HepG2 (cell line): Measurements from ENCODE around the gene MEG3. TPM values are rescaled to one million over a fixed set of nuclear protein-coding genes. Genes with fewer than 3 reads are reported as not detected.

Experiments used
- ADNP ChIP-seq: sonication (generic); formaldehyde crosslinking; IDR thresholded peaks from 2 replicates; pipeline ENCODE4 v1.4.0; 2020; ENCODE audit warnings: missing genetic modification reagents
- ARID2 ChIP-seq: sonication (generic); formaldehyde crosslinking; IDR thresholded peaks from 2 replicates; pipeline ENCODE4 v1.8.1; 2022; ENCODE audit warnings: mild to moderate bottlenecking, missing genetic modification reagents, borderline replicate concordance
- BORCS8-MEF2B ChIP-seq: sonication (generic); formaldehyde crosslinking; IDR thresholded peaks from 2 replicates; pipeline ENCODE4 v1.8.0; 2022; ENCODE audit warnings: mild to moderate bottlenecking, missing genetic modification reagents
- BRF2 ChIP-seq: sonication (generic); formaldehyde crosslinking; IDR thresholded peaks from 2 replicates; pipeline ENCODE4 v1.8.1; 2022; ENCODE audit warnings: mild to moderate bottlenecking, missing genetic modification reagents
- EHMT2 ChIP-seq: fragments of 200-600 bp; sonication (generic); IDR thresholded peaks from 2 replicates; pipeline ENCODE4 v1.7.0; 2017; ENCODE audit warnings: antibody characterized with exemption, low read depth, low read length, borderline replicate concordance
- ETV5 ChIP-seq: IDR thresholded peaks from 2 replicates; pipeline ENCODE4 v1.6.1; 2018; ENCODE audit warnings: missing biosample characterization, missing genetic modification reagents, inconsistent platforms, borderline replicate concordance
- FOXA3 ChIP-seq: IDR thresholded peaks from 2 replicates; pipeline ENCODE4 v1.6.1; 2016; ENCODE audit warnings: missing genetic modification reagents, missing compliant biosample characterization
- FOXK2 ChIP-seq: fragments of 450-650 bp; IDR thresholded peaks from 2 replicates; pipeline ENCODE4 v1.6.1; 2016
- HOXA3 ChIP-seq: sonication (generic); formaldehyde crosslinking; IDR thresholded peaks from 2 replicates; pipeline ENCODE4 v1.5.0; 2020; ENCODE audit warnings: missing genetic modification reagents
- KMT2A ChIP-seq: sonication (generic); formaldehyde crosslinking; IDR thresholded peaks from 2 replicates; pipeline ENCODE4 v1.4.0; 2020; ENCODE audit warnings: missing genetic modification reagents
- NFKBIZ ChIP-seq: IDR thresholded peaks from 2 replicates; pipeline ENCODE4 v1.6.1; 2018; ENCODE audit warnings: missing genetic modification reagents, missing compliant biosample characterization
- PAF1 ChIP-seq: IDR thresholded peaks from 2 replicates; pipeline ENCODE4 v1.6.1; 2016; ENCODE audit warnings: missing genetic modification reagents, missing compliant biosample characterization
- POGZ ChIP-seq: sonication (generic); formaldehyde crosslinking; IDR thresholded peaks from 2 replicates; pipeline ENCODE4 v1.4.0; 2020; ENCODE audit warnings: mild to moderate bottlenecking, missing genetic modification reagents
- RNF2 ChIP-seq: fragments of 450-650 bp; conservative IDR thresholded peaks from 2 replicates; pipeline ENCODE4 v1.6.1; 2016; ENCODE audit warnings: low read depth
- SRSF1 ChIP-seq: fragments of 200-400 bp; formaldehyde crosslinking; optimal IDR thresholded peaks from 2 replicates; pipeline ENCODE3; 2017; ENCODE audit warnings: mild to moderate bottlenecking, low read depth, low read length, moderate library complexity
- TBX2 ChIP-seq: sonication (generic); formaldehyde crosslinking; IDR thresholded peaks from 2 replicates; pipeline ENCODE4 v1.5.0; 2020; ENCODE audit warnings: missing genetic modification reagents, mild to moderate bottlenecking, borderline replicate concordance
- TCF7 ChIP-seq: sonication (generic); IDR thresholded peaks from 2 replicates; pipeline ENCODE4 v1.6.1; 2016; ENCODE audit warnings: antibody characterized with exemption, low read depth
- TGIF2 ChIP-seq: IDR thresholded peaks from 2 replicates; pipeline ENCODE4 v1.6.1; 2016; ENCODE audit warnings: control low read depth, missing compliant biosample characterization
- TOPORS ChIP-seq: sonication (generic); formaldehyde crosslinking; IDR thresholded peaks from 2 replicates; pipeline ENCODE4 v1.8.0; 2023; ENCODE audit warnings: mild to moderate bottlenecking, missing genetic modification reagents
- ZFP1 ChIP-seq: IDR thresholded peaks from 2 replicates; pipeline ENCODE4 v1.6.1; 2016
- ZFP62 ChIP-seq: sonication (generic); formaldehyde crosslinking; IDR thresholded peaks from 2 replicates; pipeline ENCODE4 v1.4.0; 2020; ENCODE audit warnings: missing genetic modification reagents
- ZFP90 ChIP-seq: sonication (generic); formaldehyde crosslinking; IDR thresholded peaks from 2 replicates; pipeline ENCODE4 v1.8.0; 2022; ENCODE audit warnings: missing genetic modification reagents, mild to moderate bottlenecking, inconsistent platforms, borderline replicate concordance
- ZMYM2 ChIP-seq: sonication (generic); formaldehyde crosslinking; IDR thresholded peaks from 2 replicates; pipeline ENCODE4 v1.8.0; 2022; ENCODE audit warnings: mild to moderate bottlenecking, missing genetic modification reagents
- ZMYM4 ChIP-seq: sonication (generic); formaldehyde crosslinking; IDR thresholded peaks from 2 replicates; pipeline ENCODE4 v1.8.1; 2023; ENCODE audit warnings: mild to moderate bottlenecking, missing genetic modification reagents
- ZNF24 ChIP-seq: fragments of 450-650 bp; IDR thresholded peaks from 2 replicates; pipeline ENCODE4 v1.6.1; 2017; ENCODE audit warnings: antibody characterized with exemption, mild to moderate bottlenecking
- ZNF263 ChIP-seq: sonication (generic); formaldehyde crosslinking; IDR thresholded peaks from 2 replicates; pipeline ENCODE4 v1.4.0; 2020; ENCODE audit warnings: missing genetic modification reagents
- ZNF547 ChIP-seq: sonication (generic); formaldehyde crosslinking; IDR thresholded peaks from 2 replicates; pipeline ENCODE4 v1.5.1; 2020; ENCODE audit warnings: mild to moderate bottlenecking, missing genetic modification reagents
- ZSCAN22 ChIP-seq: sonication (generic); formaldehyde crosslinking; IDR thresholded peaks from 2 replicates; pipeline ENCODE4 v1.4.0; 2020; ENCODE audit warnings: mild to moderate bottlenecking, missing genetic modification reagents
- ZSCAN25 ChIP-seq: sonication (generic); formaldehyde crosslinking; IDR thresholded peaks from 2 replicates; pipeline ENCODE4 v1.8.0; 2022; ENCODE audit warnings: mild to moderate bottlenecking, missing genetic modification reagents
- polyA plus RNA-seq, 8 experiments: library from polyadenylated mRNA; depleted of rRNA in 3 of 8; stranded (reverse) in 7 of 8; unstranded in 1 of 8; fragments of >200 nt; fragmentation: Illumina TruSeq in 4 of 8; extraction: Trizol in 4 of 8; gene quantifications; 2 replicates each; pipeline versions ENCODE4 v1.2.1 to v1.2.3, GENCODE V29; 2011 to 2016; ENCODE audit warnings: low read depth in 4 of 8, missing spikeins in 1 of 8, mixed read lengths in 1 of 8; ENCODE audit not compliant: insufficient read depth in 1 of 8
- total RNA-seq, 5 experiments: library from RNA; depleted of rRNA; stranded (reverse); fragments of >200 nt; fragmentation: Illumina TruSeq; extraction: Trizol; gene quantifications; 2 replicates each; pipeline ENCODE4 v1.2.3, GENCODE V29; 2016; ENCODE audit warnings: low read depth in 1 of 5
- TF ChIP-seq, protein P1 (sequence below): sonication (generic); formaldehyde crosslinking; IDR thresholded peaks from 2 replicates; pipeline ENCODE4 v1.9.0; 2022; ENCODE audit warnings: missing genetic modification reagents, mild to moderate bottlenecking, borderline replicate concordance
- TF ChIP-seq, protein P2 (sequence below): IDR thresholded peaks from 2 replicates; pipeline ENCODE4 v1.6.1; 2016; ENCODE audit warnings: missing genetic modification reagents, missing compliant biosample characterization
- TF ChIP-seq, protein P3 (sequence below): sonication (generic); formaldehyde crosslinking; IDR thresholded peaks from 2 replicates; pipeline ENCODE4 v1.4.0; 2020; ENCODE audit warnings: missing genetic modification reagents

MEG3 gene
- total and polyA plus RNA-seq, 2 of the 13 experiments (the other 11 are each of a cell fraction or from before 2014, with no cell fraction given) = 0.17 TPM; not detected in 1

- TF ChIP-seq TBX2 = peak; percentile 39; the same call in 1 of the 2 replicates
- TF ChIP-seq TCF7 = no peak
- TF ChIP-seq BRF2 (CRISPR knock-in tag) = no peak
- no peak for TF ChIP-seq BORCS8-MEF2B (CRISPR knock-in tag)
- no peak for TF ChIP-seq ZFP90 (CRISPR knock-in tag)
- peak; percentile 59 for TF ChIP-seq HOXA3 (CRISPR knock-in tag)
- TF ChIP-seq ZSCAN25 (CRISPR knock-in tag) = peak; percentile 73
- TF ChIP-seq, protein P1, sequence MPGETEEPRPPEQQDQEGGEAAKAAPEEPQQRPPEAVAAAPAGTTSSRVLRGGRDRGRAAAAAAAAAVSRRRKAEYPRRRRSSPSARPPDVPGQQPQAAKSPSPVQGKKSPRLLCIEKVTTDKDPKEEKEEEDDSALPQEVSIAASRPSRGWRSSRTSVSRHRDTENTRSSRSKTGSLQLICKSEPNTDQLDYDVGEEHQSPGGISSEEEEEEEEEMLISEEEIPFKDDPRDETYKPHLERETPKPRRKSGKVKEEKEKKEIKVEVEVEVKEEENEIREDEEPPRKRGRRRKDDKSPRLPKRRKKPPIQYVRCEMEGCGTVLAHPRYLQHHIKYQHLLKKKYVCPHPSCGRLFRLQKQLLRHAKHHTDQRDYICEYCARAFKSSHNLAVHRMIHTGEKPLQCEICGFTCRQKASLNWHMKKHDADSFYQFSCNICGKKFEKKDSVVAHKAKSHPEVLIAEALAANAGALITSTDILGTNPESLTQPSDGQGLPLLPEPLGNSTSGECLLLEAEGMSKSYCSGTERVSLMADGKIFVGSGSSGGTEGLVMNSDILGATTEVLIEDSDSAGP (CRISPR knock-in tag) = 0 out of 2 replicates have a peak, but pooled peaks have one; percentile 52
- peak; percentile 43; the same call in 1 of the 2 replicates for TF ChIP-seq ETV5
- no peak for TF ChIP-seq NFKBIZ (CRISPR knock-in tag)
- TF ChIP-seq, protein P2, sequence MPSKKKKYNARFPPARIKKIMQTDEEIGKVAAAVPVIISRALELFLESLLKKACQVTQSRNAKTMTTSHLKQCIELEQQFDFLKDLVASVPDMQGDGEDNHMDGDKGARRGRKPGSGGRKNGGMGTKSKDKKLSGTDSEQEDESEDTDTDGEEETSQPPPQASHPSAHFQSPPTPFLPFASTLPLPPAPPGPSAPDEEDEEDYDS (CRISPR knock-in tag) = no peak
- peak; percentile 11; the same call in 1 of the 2 replicates for TF ChIP-seq FOXA3 (CRISPR knock-in tag)
- TF ChIP-seq EHMT2 = no peak
- no peak for TF ChIP-seq TGIF2 (CRISPR knock-in tag)
- no peak for TF ChIP-seq SRSF1
- no peak for TF ChIP-seq RNF2
- TF ChIP-seq ZMYM2 (CRISPR knock-in tag) = 0 out of 2 replicates have a peak, but pooled peaks have one; percentile 48
- TF ChIP-seq ARID2 (CRISPR knock-in tag) = no peak
- no peak for TF ChIP-seq ZFP62 (CRISPR knock-in tag)
- TF ChIP-seq ZMYM4 = peak; percentile 48; the same call in 1 of the 2 replicates
- no peak for TF ChIP-seq PAF1 (CRISPR knock-in tag)
- TF ChIP-seq ZFP1 = no peak
- peak; percentile 97 for TF ChIP-seq ZNF263 (CRISPR knock-in tag)
- TF ChIP-seq ZSCAN22 (CRISPR knock-in tag) = no peak
- TF ChIP-seq ZNF547 = no peak
- TF ChIP-seq TOPORS = no peak
- no peak for TF ChIP-seq ADNP (CRISPR knock-in tag)
- TF ChIP-seq ZNF24 = no peak
- TF ChIP-seq FOXK2 = no peak
- TF ChIP-seq KMT2A (CRISPR knock-in tag) = no peak
- TF ChIP-seq, protein P3, sequence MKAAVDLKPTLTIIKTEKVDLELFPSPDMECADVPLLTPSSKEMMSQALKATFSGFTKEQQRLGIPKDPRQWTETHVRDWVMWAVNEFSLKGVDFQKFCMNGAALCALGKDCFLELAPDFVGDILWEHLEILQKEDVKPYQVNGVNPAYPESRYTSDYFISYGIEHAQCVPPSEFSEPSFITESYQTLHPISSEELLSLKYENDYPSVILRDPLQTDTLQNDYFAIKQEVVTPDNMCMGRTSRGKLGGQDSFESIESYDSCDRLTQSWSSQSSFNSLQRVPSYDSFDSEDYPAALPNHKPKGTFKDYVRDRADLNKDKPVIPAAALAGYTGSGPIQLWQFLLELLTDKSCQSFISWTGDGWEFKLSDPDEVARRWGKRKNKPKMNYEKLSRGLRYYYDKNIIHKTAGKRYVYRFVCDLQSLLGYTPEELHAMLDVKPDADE (CRISPR knock-in tag) = no peak
- peak; percentile 77 for TF ChIP-seq POGZ (CRISPR knock-in tag)
Measured at GRCh38 chr14:100788517-100788916, 37.4 kb upstream of the MEG3 start (continued).
